Calu3 (cell line): ENCODE results near the gene PRKAR2B. TPM values are rescaled to one million over a fixed set of nuclear protein-coding genes. Genes with fewer than 3 reads are reported as not detected.

ENCODE experiments used
- BruUV-seq: library from RNA; stranded (reverse); fragments of 400-500 nt; replicated peaks from 2 replicates; lab custom pipeline; 2021; lab: Mats Ljungman, UMichigan
- CTCF ChIA-PET: fragments of 300-600 bp; sonication (Branson Sonifier 250); formaldehyde crosslinking; loops from one replicate; lab custom pipeline; 2022; ENCODE audit warnings: antibody characterized with exemption; lab: Charles Lee
- DNase-seq: peaks from one replicate; pipeline ENCODE4 v3.0.0; 2022
- H3K27ac Mint-ChIP-seq: one replicate; pipeline ENCODE4 v1.8.0; 2022; ENCODE audit warnings: mixed read lengths; ENCODE audit not compliant: unreplicated experiment
- H3K27me3 Mint-ChIP-seq: one replicate; pipeline ENCODE4 v1.8.0; 2022; ENCODE audit warnings: mixed read lengths; ENCODE audit not compliant: unreplicated experiment
- H3K36me3 Mint-ChIP-seq: one replicate; pipeline ENCODE4 v1.8.0; 2022; ENCODE audit warnings: mild to moderate bottlenecking, moderate library complexity, mixed read lengths; ENCODE audit not compliant: insufficient read depth, unreplicated experiment
- H3K4me1 Mint-ChIP-seq: one replicate; pipeline ENCODE4 v1.8.0; 2022; ENCODE audit warnings: mild to moderate bottlenecking, low read depth, mixed read lengths; ENCODE audit not compliant: unreplicated experiment
- H3K4me3 Mint-ChIP-seq: one replicate; pipeline ENCODE4 v1.8.0; 2022; ENCODE audit warnings: mild to moderate bottlenecking, low read depth, moderate library complexity, mixed read lengths; ENCODE audit not compliant: unreplicated experiment
- H3K9me3 Mint-ChIP-seq: one replicate; pipeline ENCODE4 v1.8.0; 2022; ENCODE audit warnings: low read depth, mixed read lengths; ENCODE audit not compliant: unreplicated experiment
- intact Hi-C: fragments of 100-400 bp; cut with micrococcal nuclease; formaldehyde crosslinking; loops from one replicate; pipeline ENCODE4 v1.10.0; 2022; ENCODE audit not compliant: unreplicated experiment
- total RNA-seq: library from RNA; stranded (reverse); gene quantifications from 2 replicates; pipeline ENCODE4 v1.2.3, GENCODE V29; 2022
- TF ChIP-seq, protein P1 (sequence below): fragments of 200-600 bp; IDR thresholded peaks from one replicate; pipeline ENCODE4 v1.8.0; 2022; ENCODE audit warnings: antibody characterized with exemption; ENCODE audit not compliant: unreplicated experiment

The PRKAR2B gene
- total RNA-seq, 1 experiment from 2014 or later = 3.1 TPM

GRCh38 chr7:107104801-107105200 lies 60.3 kb downstream of the PRKAR2B start:
- CTCF ChIA-PET = no interaction called here
- intact Hi-C loops = no loop called here
- no peak overlapping the region for H3K4me3 Mint-ChIP-seq
- TF ChIP-seq, protein P1, sequence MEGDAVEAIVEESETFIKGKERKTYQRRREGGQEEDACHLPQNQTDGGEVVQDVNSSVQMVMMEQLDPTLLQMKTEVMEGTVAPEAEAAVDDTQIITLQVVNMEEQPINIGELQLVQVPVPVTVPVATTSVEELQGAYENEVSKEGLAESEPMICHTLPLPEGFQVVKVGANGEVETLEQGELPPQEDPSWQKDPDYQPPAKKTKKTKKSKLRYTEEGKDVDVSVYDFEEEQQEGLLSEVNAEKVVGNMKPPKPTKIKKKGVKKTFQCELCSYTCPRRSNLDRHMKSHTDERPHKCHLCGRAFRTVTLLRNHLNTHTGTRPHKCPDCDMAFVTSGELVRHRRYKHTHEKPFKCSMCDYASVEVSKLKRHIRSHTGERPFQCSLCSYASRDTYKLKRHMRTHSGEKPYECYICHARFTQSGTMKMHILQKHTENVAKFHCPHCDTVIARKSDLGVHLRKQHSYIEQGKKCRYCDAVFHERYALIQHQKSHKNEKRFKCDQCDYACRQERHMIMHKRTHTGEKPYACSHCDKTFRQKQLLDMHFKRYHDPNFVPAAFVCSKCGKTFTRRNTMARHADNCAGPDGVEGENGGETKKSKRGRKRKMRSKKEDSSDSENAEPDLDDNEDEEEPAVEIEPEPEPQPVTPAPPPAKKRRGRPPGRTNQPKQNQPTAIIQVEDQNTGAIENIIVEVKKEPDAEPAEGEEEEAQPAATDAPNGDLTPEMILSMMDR = no peak
- no peaks in the 10 kb centered on the region for H3K27me3 Mint-ChIP-seq
- BruUV-seq = no TSS peak
- H3K36me3 Mint-ChIP-seq = no peaks in the 10 kb centered on the region
- no peaks in the 10 kb centered on the region for H3K9me3 Mint-ChIP-seq
- no peak for DNase-seq
- H3K27ac Mint-ChIP-seq = no peak overlapping the region
- H3K4me1 Mint-ChIP-seq = no peaks in the 10 kb centered on the region

DNA sequence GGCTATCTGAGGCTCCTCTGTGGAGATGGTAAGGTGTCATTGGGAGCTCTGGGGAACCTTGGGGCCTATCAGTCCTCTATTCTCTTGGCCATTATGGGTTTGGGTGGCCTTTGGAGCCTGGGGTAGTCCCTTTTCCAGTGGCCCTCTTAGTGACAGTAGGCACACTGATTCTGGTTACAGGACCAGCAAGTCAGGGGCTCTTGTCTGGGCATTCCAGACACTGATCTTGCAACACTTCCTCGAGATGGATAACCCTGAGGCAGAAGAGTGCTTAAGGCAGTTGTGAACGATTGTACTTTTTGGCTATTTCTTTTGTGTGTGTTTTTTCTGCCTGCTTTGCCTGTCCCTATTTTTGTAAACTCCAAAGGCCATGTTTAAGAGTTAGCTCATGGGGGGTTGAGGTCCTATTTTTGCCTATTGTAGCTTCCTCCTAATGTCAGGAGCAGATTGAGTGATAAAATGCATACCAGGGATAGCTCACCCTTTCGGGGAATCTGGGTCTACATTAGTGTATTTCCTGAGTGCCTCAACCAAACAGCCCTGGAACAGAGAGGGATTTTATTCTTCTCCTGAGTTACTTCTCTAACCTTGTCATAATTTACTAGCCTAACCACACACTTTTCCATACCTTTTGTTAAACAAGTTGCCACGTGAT lies 61.2 kb downstream of the PRKAR2B start:
- TF ChIP-seq, protein P1 = no peak
- H3K27ac Mint-ChIP-seq = no peak overlapping the region
- H3K9me3 Mint-ChIP-seq = no peaks in the 10 kb centered on the region
- H3K27me3 Mint-ChIP-seq = no peaks in the 10 kb centered on the region
- DNase-seq = no peak
- no peaks in the 10 kb centered on the region for H3K36me3 Mint-ChIP-seq
- no peak overlapping the region for H3K4me3 Mint-ChIP-seq
- intact Hi-C loops = no loop called here
- CTCF ChIA-PET = no interaction called here
- H3K4me1 Mint-ChIP-seq = no peaks in the 10 kb centered on the region
- no TSS peak for BruUV-seq

- H3K4me3 Mint-ChIP-seq = no peak overlapping the region
- H3K27me3 Mint-ChIP-seq = no peaks in the 10 kb centered on the region
- no peak overlapping the region for H3K27ac Mint-ChIP-seq
- TF ChIP-seq, protein P1 = no peak
- H3K36me3 Mint-ChIP-seq = no peaks in the 10 kb centered on the region
- DNase-seq = no peak
- no TSS peak for BruUV-seq
- intact Hi-C loops = no loop called here
- no peaks in the 10 kb centered on the region for H3K4me1 Mint-ChIP-seq
- no peaks in the 10 kb centered on the region for H3K9me3 Mint-ChIP-seq
- CTCF ChIA-PET = interaction anchor here (0.5 kb wide), 1 partner anchor 69 kb away, joined by 4 read pairs; no protein-coding TSS in a partner anchor
Observed at GRCh38 chr7:107108793-107109371, 64.4 kb downstream of the PRKAR2B start.

GRCh38 chr7:107109955-107110354 lies 65.5 kb downstream of the PRKAR2B start:
- Mint-ChIP-seq H3K27ac (no peak overlapping the region), H3K9me3 (no peaks in the 10 kb centered on the region), H3K36me3 (no peaks in the 10 kb centered on the region), H3K4me3 (no peak overlapping the region), H3K27me3 (no peaks in the 10 kb centered on the region), H3K4me1 (no peaks in the 10 kb centered on the region)
- TF ChIP-seq, protein P1 = no peak
- CTCF ChIA-PET = no interaction called here
- BruUV-seq = no TSS peak
- DNase-seq = no peak
- intact Hi-C loops = no loop called here
